Testis (tissue), 3 donors: ENCODE data around the gene NCAPD3. TPM values are rescaled to one million over a fixed set of nuclear protein-coding genes. Genes with fewer than 3 reads are reported as not detected.

Experiments used
- DNase-seq: peaks from one replicate; pipeline ENCODE4 v3.0.0-alpha.2; 2019
- H3K27ac ChIP-seq, 2 donors: fragments of 200-600 bp; sonication (generic); one replicate each; pipeline ENCODE4 v1.5.1; 2019
- H3K27me3 ChIP-seq: fragments of 200-600 bp; sonication (generic); one replicate; pipeline ENCODE4 v1.5.1; 2019
- H3K36me3 ChIP-seq: fragments of 200-600 bp; sonication (generic); one replicate; pipeline ENCODE4 v1.5.1; 2017; ENCODE audit warnings: low read depth; ENCODE audit errors: missing control alignments
- H3K4me1 ChIP-seq: fragments of 200-600 bp; sonication (generic); one replicate; pipeline ENCODE4 v1.5.1; 2019
- H3K4me3 ChIP-seq, 2 donors: fragments of 200-600 bp; sonication (generic); one replicate each; pipeline ENCODE4 v1.5.1; 2017 to 2019
- H3K9me3 ChIP-seq: fragments of 200-600 bp; sonication (generic); one replicate; pipeline ENCODE4 v1.5.1; 2017
- POLR2A ChIP-seq: fragments of 450-650 bp; IDR thresholded peaks from one replicate; pipeline ENCODE4 v1.6.1; 2017; ENCODE audit warnings: antibody characterized with exemption, mild to moderate bottlenecking, moderate library complexity
- WGBS, 2 donors: methylation state at CpG; one replicate each; pipeline ENCODE4 v1.1.5; 2018; 5-methylcytosine and 5-hydroxymethylcytosine counted together
- intact Hi-C: fragments of 100-400 bp; cut with DNase I; formaldehyde crosslinking; loops from one replicate; pipeline ENCODE4 v1.15.1; 2023; ENCODE audit warnings: low total_unique reads
- polyA plus RNA-seq: library from polyadenylated mRNA; stranded (reverse); fragments of 350-450 nt; fragmentation: Illumina TruSeq; extraction: RNeasy Lipid Tissue Mini Kit (QIAGEN cat#74804); gene quantifications from one replicate; pipeline ENCODE4 v1.2.3, GENCODE V29; 2014; ENCODE audit warnings: low read depth, low replicate concordance; ENCODE audit not compliant: insufficient read depth
- total RNA-seq, 2 donors: library from RNA; depleted of rRNA; stranded (reverse); fragments of >200 nt; gene quantifications; one replicate each; pipeline ENCODE4 v1.2.3, GENCODE V29; 2016
- TF ChIP-seq, protein P1 (sequence below), 3 experiments: fragments of 450-650 bp in 2 of 3; fragments of 200-600 bp in 1 of 3; sonication (generic) in 1 of 3; IDR thresholded peaks; one replicate each; pipeline ENCODE4 v1.5.1; 2016 to 2019; ENCODE audit warnings: antibody characterized with exemption in 3 of 3, mild to moderate bottlenecking in 2 of 3, moderate library complexity in 1 of 3

The NCAPD3 gene
- total and polyA plus RNA-seq, 3 donors from 2014 or later, result 30.8 to 82.9 (median 69.3) TPM

- intact Hi-C loops, result no loop called here
- Histone ChIP-seq H3K27ac (no peak overlapping the region), H3K4me1 (no peaks in the 10 kb centered on the region), H3K4me3 (no peak overlapping the region), H3K27me3 (no peaks in the 10 kb centered on the region), H3K36me3 (no peaks in the 10 kb centered on the region), H3K9me3 (no peaks in the 10 kb centered on the region)
- DNase-seq, result no peak
- no peak for TF ChIP-seq POLR2A
- TF ChIP-seq, protein P1, sequence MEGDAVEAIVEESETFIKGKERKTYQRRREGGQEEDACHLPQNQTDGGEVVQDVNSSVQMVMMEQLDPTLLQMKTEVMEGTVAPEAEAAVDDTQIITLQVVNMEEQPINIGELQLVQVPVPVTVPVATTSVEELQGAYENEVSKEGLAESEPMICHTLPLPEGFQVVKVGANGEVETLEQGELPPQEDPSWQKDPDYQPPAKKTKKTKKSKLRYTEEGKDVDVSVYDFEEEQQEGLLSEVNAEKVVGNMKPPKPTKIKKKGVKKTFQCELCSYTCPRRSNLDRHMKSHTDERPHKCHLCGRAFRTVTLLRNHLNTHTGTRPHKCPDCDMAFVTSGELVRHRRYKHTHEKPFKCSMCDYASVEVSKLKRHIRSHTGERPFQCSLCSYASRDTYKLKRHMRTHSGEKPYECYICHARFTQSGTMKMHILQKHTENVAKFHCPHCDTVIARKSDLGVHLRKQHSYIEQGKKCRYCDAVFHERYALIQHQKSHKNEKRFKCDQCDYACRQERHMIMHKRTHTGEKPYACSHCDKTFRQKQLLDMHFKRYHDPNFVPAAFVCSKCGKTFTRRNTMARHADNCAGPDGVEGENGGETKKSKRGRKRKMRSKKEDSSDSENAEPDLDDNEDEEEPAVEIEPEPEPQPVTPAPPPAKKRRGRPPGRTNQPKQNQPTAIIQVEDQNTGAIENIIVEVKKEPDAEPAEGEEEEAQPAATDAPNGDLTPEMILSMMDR (IDR thresholded peaks at IDR 0.05), result no peak
- WGBS, 2 donors, result 93 to 97% methylated on average over 5 of the region's 5 CpGs
These were observed 52.9 kb downstream of the NCAPD3 start for GRCh38 chr11:134170919-134171281.

- TF ChIP-seq POLR2A, result no peak
- TF ChIP-seq, protein P1 (IDR thresholded peaks at IDR 0.05), result no peak
- H3K36me3 ChIP-seq, result no peaks in the 10 kb centered on the region
- DNase-seq, result no peak
- intact Hi-C loops, result no loop called here
- H3K4me1 ChIP-seq, result no peaks in the 10 kb centered on the region
- no peaks in the 10 kb centered on the region for H3K9me3 ChIP-seq
- H3K4me3 ChIP-seq, result no peak overlapping the region
- no peaks in the 10 kb centered on the region for H3K27me3 ChIP-seq
- WGBS, 2 donors, result 86 to 90% methylated on average over 6 of the region's 6 CpGs
- no peak overlapping the region for H3K27ac ChIP-seq
These were observed 53.4 kb downstream of the NCAPD3 start for GRCh38 chr11:134170177-134170918.

GRCh38 chr11:134164490-134165370, 59.0 kb downstream of the NCAPD3 start:
- 80 to 83% methylated on average over 8 to 11 of the region's 11 CpGs for WGBS, 2 donors
- Histone ChIP-seq H3K36me3 (no peaks in the 10 kb centered on the region), H3K9me3 (no peaks in the 10 kb centered on the region), H3K27ac (no peak overlapping the region), H3K27me3 (no peaks in the 10 kb centered on the region), H3K4me3 (no peak overlapping the region), H3K4me1 (no peaks in the 10 kb centered on the region)
- DNase-seq, result no peak
- no peak for TF ChIP-seq POLR2A
- TF ChIP-seq, protein P1 (IDR thresholded peaks at IDR 0.05), result no peak
- intact Hi-C loops, result no loop called here

GRCh38 chr11:134159652-134160051, 64.1 kb downstream of the NCAPD3 start:
- Histone ChIP-seq H3K36me3 (no peaks in the 10 kb centered on the region), H3K27me3 (no peaks in the 10 kb centered on the region), H3K9me3 (no peaks in the 10 kb centered on the region), H3K4me3 (no peak overlapping the region), H3K4me1 (no peaks in the 10 kb centered on the region), H3K27ac (no peak overlapping the region)
- TF ChIP-seq POLR2A, result no peak
- TF ChIP-seq, protein P1 (IDR thresholded peaks at IDR 0.05), result no peak
- intact Hi-C loops, result no loop called here
- 81 to 85% methylated on average over 9 of the region's 9 CpGs for WGBS, 2 donors
- DNase-seq, result no peak
